SK-N-SH (cell line): Measurements from ENCODE around the gene CKM. TPM values are rescaled to one million over a fixed set of nuclear protein-coding genes. Genes with fewer than 3 reads are reported as not detected.

Source experiments
- CTCF ChIA-PET: fragments of 300-600, 350-600 bp; formaldehyde crosslinking; extraction: SDS; loops from one replicate; lab custom pipeline; 2021; lab: Yijun Ruan, JAX
- POLR2A ChIA-PET: fragments of 350-600 bp; sonication (Branson Sonifier 250); formaldehyde crosslinking; extraction: SDS; loops from one replicate; lab custom pipeline; 2020; ENCODE audit warnings: antibody characterized with exemption, inconsistent platforms; lab: Yijun Ruan, JAX
- DNase-seq: peaks from one replicate; pipeline ENCODE4 v3.0.0; 2012
- H2AFZ ChIP-seq: fragments of 200-600 bp; sonication (generic); 2 replicates; pipeline ENCODE4 v1.8.1; 2016; ENCODE audit warnings: antibody characterized with exemption, mild to moderate bottlenecking, low read depth
- H3F3A ChIP-seq: fragments of 200-600 bp; sonication (generic); replicated peaks from 2 replicates; pipeline ENCODE3; 2016; ENCODE audit warnings: antibody characterized with exemption, mild to moderate bottlenecking; ENCODE audit not compliant: insufficient read depth
- H3K27ac ChIP-seq, 2 experiments: fragments of 200-500 bp in 1 of 2; fragments of 200-600 bp in 1 of 2; sonication (Bioruptor generic) in 1 of 2; sonication (generic), shearing (Covaris generic) in 1 of 2; 2 replicates each; pipeline versions ENCODE4 v1.5.1 to v1.6.1; 2014 to 2016; ENCODE audit warnings: low read depth in 2 of 2, inconsistent platforms in 1 of 2, low read length in 1 of 2, mild to moderate bottlenecking in 1 of 2, mixed read lengths in 1 of 2
- H3K27me3 ChIP-seq: fragments of 200-600 bp; sonication (generic), shearing (Covaris generic); 2 replicates; pipeline ENCODE4 v1.6.1; 2016; ENCODE audit warnings: mixed run types; ENCODE audit not compliant: insufficient read depth
- H3K36me3 ChIP-seq, 2 experiments: fragments of 200-500 bp in 1 of 2; fragments of 200-600 bp in 1 of 2; sonication (Bioruptor generic) in 1 of 2; sonication (generic) in 1 of 2; replicated peaks in 1 of 2; 2 replicates each; pipeline versions ENCODE3 to v1.5.1; 2014 to 2016; ENCODE audit warnings: low read length in 1 of 2, mild to moderate bottlenecking in 1 of 2; ENCODE audit not compliant: insufficient read depth in 2 of 2, control insufficient read depth in 1 of 2
- H3K4me1 ChIP-seq, 2 experiments: fragments of 200-500 bp in 1 of 2; fragments of 200-600 bp in 1 of 2; sonication (Bioruptor generic) in 1 of 2; sonication (generic), shearing (Covaris generic) in 1 of 2; 2 replicates each; pipeline versions ENCODE4 v1.5.1 to v1.6.1; 2014 to 2016; ENCODE audit warnings: low read depth in 1 of 2, low read length in 1 of 2, mixed run types in 1 of 2; ENCODE audit not compliant: insufficient read depth in 2 of 2, control insufficient read depth in 1 of 2
- H3K4me2 ChIP-seq: fragments of 200-600 bp; sonication (generic), shearing (Covaris generic); 2 replicates; pipeline ENCODE4 v1.6.1; 2017; ENCODE audit warnings: mixed run types
- H3K4me3 ChIP-seq, 2 experiments: fragments of 200-500 bp in 1 of 2; fragments of 200-600 bp in 1 of 2; sonication (Bioruptor generic) in 1 of 2; sonication (generic), shearing (Covaris generic) in 1 of 2; 2 replicates each; pipeline versions ENCODE4 v1.5.1 to v1.8.1; 2014 to 2016; ENCODE audit warnings: low read depth in 2 of 2, inconsistent platforms in 1 of 2, low read length in 1 of 2, mild to moderate bottlenecking in 1 of 2, mixed read lengths in 1 of 2, moderate library complexity in 1 of 2
- H3K79me2 ChIP-seq: fragments of 200-600 bp; sonication (generic); 2 replicates; pipeline ENCODE4 v1.8.1; 2017; ENCODE audit warnings: mild to moderate bottlenecking; ENCODE audit not compliant: insufficient read depth
- H3K9ac ChIP-seq: fragments of 200-600 bp; sonication (generic); 2 replicates; pipeline ENCODE4 v1.6.1; 2017; ENCODE audit warnings: mixed run types
- H3K9me2 ChIP-seq: fragments of 200-600 bp; sonication (generic); 2 replicates; pipeline ENCODE4 v1.6.1; 2017; ENCODE audit warnings: mixed run types
- H3K9me3 ChIP-seq: fragments of 200-600 bp; sonication (generic); 2 replicates; pipeline ENCODE4 v1.6.1; 2017; ENCODE audit warnings: mixed run types, mild to moderate bottlenecking, moderate library complexity
- H4K20me1 ChIP-seq: fragments of 200-600 bp; sonication (generic); 2 replicates; pipeline ENCODE4 v1.6.1; 2017; ENCODE audit warnings: mild to moderate bottlenecking, mixed run types; ENCODE audit not compliant: insufficient read depth
- EP300 ChIP-seq, 2 experiments: IDR thresholded peaks; 2 replicates each; pipeline versions ENCODE4 v1.4.0 to v1.6.1; 2012; ENCODE audit warnings: borderline replicate concordance in 1 of 2, low read depth in 1 of 2, low read length in 1 of 2
- EZH2phosphoT487 ChIP-seq: fragments of 200-600 bp; sonication (generic); IDR thresholded peaks from 2 replicates; pipeline ENCODE4 v1.6.1; 2017; ENCODE audit warnings: low read depth, mixed run types, mild to moderate bottlenecking, antibody characterized with exemption, moderate library complexity, borderline replicate concordance
- FOSL2 ChIP-seq: IDR thresholded peaks from 2 replicates; pipeline ENCODE4 v1.4.0; 2012; ENCODE audit warnings: low read depth, mild to moderate bottlenecking, moderate library complexity, borderline replicate concordance
- FOXJ3 ChIP-seq: sonication (generic); formaldehyde crosslinking; IDR thresholded peaks from 2 replicates; pipeline ENCODE4 v1.5.1; 2020; ENCODE audit warnings: mild to moderate bottlenecking, missing genetic modification reagents
- FOXM1 ChIP-seq: IDR thresholded peaks from 2 replicates; pipeline ENCODE4 v1.4.0; 2012; ENCODE audit warnings: low read depth, mild to moderate bottlenecking
- GABPA ChIP-seq: IDR thresholded peaks from 2 replicates; pipeline ENCODE4 v1.4.0; 2012; ENCODE audit warnings: low read depth, mild to moderate bottlenecking
- GATA2 ChIP-seq: sonication (generic); formaldehyde crosslinking; IDR thresholded peaks from 2 replicates; pipeline ENCODE4 v1.5.0; 2020; ENCODE audit warnings: mild to moderate bottlenecking, missing genetic modification reagents
- SMC3 ChIP-seq: IDR thresholded peaks from 2 replicates; pipeline ENCODE4 v1.6.1; 2012; ENCODE audit warnings: low read depth, low read length, improper control_type of control experiment
- TAF1 ChIP-seq: IDR thresholded peaks from 2 replicates; pipeline ENCODE4 v1.6.1; 2012; ENCODE audit warnings: low read depth, mild to moderate bottlenecking, low read length, moderate library complexity, borderline replicate concordance
- YY1 ChIP-seq: IDR thresholded peaks from 2 replicates; pipeline ENCODE4 v1.4.0; 2012; ENCODE audit warnings: low read depth, mild to moderate bottlenecking
- whole genome bisulfite sequencing: methylation state at CpG from one replicate; pipeline ENCODE4 v1.1.6; 2017; ENCODE audit warnings: low lambda C conversion rate; 5-methylcytosine and 5-hydroxymethylcytosine counted together
- polyA plus RNA-seq, 3 experiments: library from polyadenylated mRNA; depleted of rRNA; stranded (reverse); fragments of >200 nt; gene quantifications; 2 replicates each; pipeline ENCODE4 v1.2.3, GENCODE V29; 2012
- TF ChIP-seq, protein P1 (sequence below): IDR thresholded peaks from 2 replicates; pipeline ENCODE4 v1.4.0; 2012; ENCODE audit warnings: low read depth, borderline replicate concordance
- TF ChIP-seq, protein P2 (sequence below): IDR thresholded peaks from 2 replicates; pipeline ENCODE4 v1.6.1; 2012; ENCODE audit warnings: mild to moderate bottlenecking, low read depth, low read length, moderate library complexity
- TF ChIP-seq, protein P3 (sequence below): fragments of 200-600 bp; sonication (generic); IDR thresholded peaks from 2 replicates; pipeline ENCODE4 v1.6.1; 2017; ENCODE audit warnings: antibody characterized with exemption, mild to moderate bottlenecking, moderate library complexity

CKM gene
- polyA plus RNA-seq, 1 of the 3 experiments (the other 2 are of a cell fraction), result 0.05 TPM

DNA sequence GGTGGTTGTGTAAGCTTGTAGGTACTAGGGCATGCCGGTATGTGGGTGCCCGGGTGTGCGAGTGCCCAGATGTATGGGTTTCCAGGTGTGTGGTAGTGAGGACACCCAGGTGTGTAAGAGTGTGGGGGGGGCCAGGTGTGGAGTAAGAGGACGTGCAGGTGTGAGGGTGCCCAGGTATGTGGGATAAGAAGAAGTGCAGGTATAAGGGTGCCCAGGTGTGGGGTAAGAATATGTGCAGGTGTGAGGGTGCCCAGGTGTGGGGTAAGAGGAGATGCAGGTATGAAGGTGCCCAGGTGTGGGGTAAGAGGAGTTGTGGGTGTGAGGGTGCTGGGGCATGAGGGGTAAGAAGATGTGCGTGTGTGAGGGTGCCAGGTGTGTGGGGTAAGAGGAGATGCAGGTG, 57.3 kb downstream of the CKM start:
- H4K20me1 ChIP-seq, result no peaks in the 10 kb centered on the region
- H3K36me3 ChIP-seq, result peaks cover 0 to 3% of the 10 kb centered on the region in 2 experiments
- WGBS, result 91% methylated on average over 5 of the region's 5 CpGs
- no peak overlapping the region for H3K9ac ChIP-seq
- no peaks in the 10 kb centered on the region for H3K9me2 ChIP-seq
- no peaks in the 10 kb centered on the region for H3K4me1 ChIP-seq
- ChIA-PET POLR2A (no interaction called here), CTCF (interaction anchor here (1.5 to 2.0 kb wide), 2 partner anchors 17 to 73 kb away, joined by 4 to 5 read pairs; no protein-coding TSS in a partner anchor)
- H2AFZ ChIP-seq, result no peak overlapping the region
- H3K9me3 ChIP-seq, result no peaks in the 10 kb centered on the region
- no peak overlapping the region for H3K27ac ChIP-seq
- no peaks in the 10 kb centered on the region for H3K27me3 ChIP-seq
- TF ChIP-seq GABPA (no peak), FOXJ3 (CRISPR knock-in tag) (no peak), TAF1 (no peak), EZH2phosphoT487 (no peak), EP300 (IDR thresholded peaks at IDR 0.05; ENCODE audit: borderline replicate concordance in 1 of 2, low read depth in 1 of 2, low read length in 1 of 2) (no peak), SMC3 (no peak)
- TF ChIP-seq, protein P1, sequence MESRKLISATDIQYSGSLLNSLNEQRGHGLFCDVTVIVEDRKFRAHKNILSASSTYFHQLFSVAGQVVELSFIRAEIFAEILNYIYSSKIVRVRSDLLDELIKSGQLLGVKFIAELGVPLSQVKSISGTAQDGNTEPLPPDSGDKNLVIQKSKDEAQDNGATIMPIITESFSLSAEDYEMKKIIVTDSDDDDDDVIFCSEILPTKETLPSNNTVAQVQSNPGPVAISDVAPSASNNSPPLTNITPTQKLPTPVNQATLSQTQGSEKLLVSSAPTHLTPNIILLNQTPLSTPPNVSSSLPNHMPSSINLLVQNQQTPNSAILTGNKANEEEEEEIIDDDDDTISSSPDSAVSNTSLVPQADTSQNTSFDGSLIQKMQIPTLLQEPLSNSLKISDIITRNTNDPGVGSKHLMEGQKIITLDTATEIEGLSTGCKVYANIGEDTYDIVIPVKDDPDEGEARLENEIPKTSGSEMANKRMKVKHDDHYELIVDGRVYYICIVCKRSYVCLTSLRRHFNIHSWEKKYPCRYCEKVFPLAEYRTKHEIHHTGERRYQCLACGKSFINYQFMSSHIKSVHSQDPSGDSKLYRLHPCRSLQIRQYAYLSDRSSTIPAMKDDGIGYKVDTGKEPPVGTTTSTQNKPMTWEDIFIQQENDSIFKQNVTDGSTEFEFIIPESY, result no peak
- no peak for DNase-seq
- no peaks in the 10 kb centered on the region for H3K79me2 ChIP-seq
- H3K4me2 ChIP-seq, result no peak overlapping the region
- peaks cover 4% of the 10 kb centered on the region for H3F3A ChIP-seq
- H3K4me3 ChIP-seq, result no peak overlapping the region

DNA sequence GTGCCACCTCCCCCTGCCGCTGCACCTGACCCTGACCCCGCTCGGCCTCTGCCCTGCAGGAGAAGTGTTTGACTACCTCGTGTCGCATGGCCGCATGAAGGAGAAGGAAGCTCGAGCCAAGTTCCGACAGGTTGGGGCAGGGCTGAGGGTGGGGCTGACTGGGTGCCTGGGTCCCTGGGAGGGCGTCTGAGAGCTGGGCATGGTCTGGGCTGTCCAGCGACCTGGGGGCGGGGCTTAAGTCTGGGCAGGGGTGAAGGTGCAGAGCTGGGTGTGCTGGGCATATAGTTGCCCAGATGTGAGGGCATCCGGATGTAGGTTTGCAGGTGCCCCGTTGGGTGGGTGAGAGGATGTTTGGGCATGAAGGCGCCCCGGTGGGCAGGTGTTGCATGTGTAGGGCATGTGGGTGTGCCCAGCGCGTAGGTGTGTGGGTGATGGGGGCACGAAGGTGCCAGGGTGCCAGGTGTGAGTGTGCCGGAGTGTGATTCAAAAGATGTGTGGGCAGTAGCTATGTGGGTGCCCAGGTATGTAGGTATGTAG, 57.8 kb downstream of the CKM start:
- no peak for TF ChIP-seq FOXM1
- TF ChIP-seq YY1, result no peak
- Histone ChIP-seq H3K36me3 (peaks cover 0 to 3% of the 10 kb centered on the region in 2 experiments), H3K9me3 (no peaks in the 10 kb centered on the region), H2AFZ (no peak overlapping the region), H3K4me3 (no peak overlapping the region), H3K4me2 (no peak overlapping the region), H3K27ac (no peak overlapping the region), H3F3A (peaks cover 4% of the 10 kb centered on the region), H3K27me3 (no peaks in the 10 kb centered on the region), H3K9ac (no peak overlapping the region), H3K79me2 (no peaks in the 10 kb centered on the region), H3K9me2 (no peaks in the 10 kb centered on the region), H3K4me1 (no peaks in the 10 kb centered on the region), H4K20me1 (no peaks in the 10 kb centered on the region)
- WGBS, result 98% methylated on average over 19 of the region's 19 CpGs
- POLR2A ChIA-PET, result no interaction called here
- DNase-seq, result no peak
- CTCF ChIA-PET, result interaction anchor here (1.5 to 2.0 kb wide), 2 partner anchors 16 to 74 kb away, joined by 4 to 5 read pairs; no protein-coding TSS in a partner anchor

DNA sequence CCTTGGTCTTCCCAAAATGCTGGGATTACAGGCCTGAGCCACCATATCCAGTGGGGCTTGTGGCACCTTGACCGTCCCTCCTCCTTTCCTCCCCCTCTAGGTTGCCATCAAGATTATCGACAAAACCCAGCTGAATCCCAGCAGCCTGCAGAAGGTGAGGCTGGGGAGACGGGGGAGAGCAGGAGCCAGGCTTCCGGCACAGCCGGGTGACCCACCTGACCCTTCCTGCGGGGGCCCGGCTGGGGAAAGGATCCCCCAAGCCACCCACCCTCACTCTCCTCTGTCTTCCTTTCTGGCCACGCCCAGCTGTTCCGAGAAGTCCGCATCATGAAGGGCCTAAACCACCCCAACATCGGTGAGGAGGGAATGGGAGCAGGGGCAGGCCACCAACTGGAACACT, 59.7 kb downstream of the CKM start:
- 78% methylated on average over 5 of the region's 11 CpGs for WGBS
- Histone ChIP-seq H3K27me3 (no peaks in the 10 kb centered on the region), H2AFZ (no peak overlapping the region), H3K79me2 (peaks cover 13% of the 10 kb centered on the region; the same call in 1 of the 2 replicates), H3K4me2 (no peak overlapping the region), H3F3A (peaks cover 4% of the 10 kb centered on the region), H3K9me3 (no peaks in the 10 kb centered on the region), H3K36me3 (no peaks in the 10 kb centered on the region), H3K9ac (no peak overlapping the region), H3K27ac (no peak overlapping the region), H3K4me1 (no peaks in the 10 kb centered on the region), H3K4me3 (no peak overlapping the region), H4K20me1 (0 out of 2 replicates have a peak, but pooled peaks cover 2% of the 10 kb centered on the region), H3K9me2 (no peaks in the 10 kb centered on the region)
- CTCF ChIA-PET, result no interaction called here
- no peak for DNase-seq
- POLR2A ChIA-PET, result no interaction called here
- TF ChIP-seq FOSL2, result no peak
- TF ChIP-seq FOXJ3 (CRISPR knock-in tag), result no peak
- no peak for TF ChIP-seq EP300 (IDR thresholded peaks at IDR 0.05; ENCODE audit: borderline replicate concordance in 1 of 2, low read depth in 1 of 2, low read length in 1 of 2)
- TF ChIP-seq, protein P2, sequence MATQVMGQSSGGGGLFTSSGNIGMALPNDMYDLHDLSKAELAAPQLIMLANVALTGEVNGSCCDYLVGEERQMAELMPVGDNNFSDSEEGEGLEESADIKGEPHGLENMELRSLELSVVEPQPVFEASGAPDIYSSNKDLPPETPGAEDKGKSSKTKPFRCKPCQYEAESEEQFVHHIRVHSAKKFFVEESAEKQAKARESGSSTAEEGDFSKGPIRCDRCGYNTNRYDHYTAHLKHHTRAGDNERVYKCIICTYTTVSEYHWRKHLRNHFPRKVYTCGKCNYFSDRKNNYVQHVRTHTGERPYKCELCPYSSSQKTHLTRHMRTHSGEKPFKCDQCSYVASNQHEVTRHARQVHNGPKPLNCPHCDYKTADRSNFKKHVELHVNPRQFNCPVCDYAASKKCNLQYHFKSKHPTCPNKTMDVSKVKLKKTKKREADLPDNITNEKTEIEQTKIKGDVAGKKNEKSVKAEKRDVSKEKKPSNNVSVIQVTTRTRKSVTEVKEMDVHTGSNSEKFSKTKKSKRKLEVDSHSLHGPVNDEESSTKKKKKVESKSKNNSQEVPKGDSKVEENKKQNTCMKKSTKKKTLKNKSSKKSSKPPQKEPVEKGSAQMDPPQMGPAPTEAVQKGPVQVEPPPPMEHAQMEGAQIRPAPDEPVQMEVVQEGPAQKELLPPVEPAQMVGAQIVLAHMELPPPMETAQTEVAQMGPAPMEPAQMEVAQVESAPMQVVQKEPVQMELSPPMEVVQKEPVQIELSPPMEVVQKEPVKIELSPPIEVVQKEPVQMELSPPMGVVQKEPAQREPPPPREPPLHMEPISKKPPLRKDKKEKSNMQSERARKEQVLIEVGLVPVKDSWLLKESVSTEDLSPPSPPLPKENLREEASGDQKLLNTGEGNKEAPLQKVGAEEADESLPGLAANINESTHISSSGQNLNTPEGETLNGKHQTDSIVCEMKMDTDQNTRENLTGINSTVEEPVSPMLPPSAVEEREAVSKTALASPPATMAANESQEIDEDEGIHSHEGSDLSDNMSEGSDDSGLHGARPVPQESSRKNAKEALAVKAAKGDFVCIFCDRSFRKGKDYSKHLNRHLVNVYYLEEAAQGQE, result no peak
- no peak for TF ChIP-seq TAF1
- TF ChIP-seq GATA2 (CRISPR knock-in tag), result no peak
- TF ChIP-seq, protein P3, sequence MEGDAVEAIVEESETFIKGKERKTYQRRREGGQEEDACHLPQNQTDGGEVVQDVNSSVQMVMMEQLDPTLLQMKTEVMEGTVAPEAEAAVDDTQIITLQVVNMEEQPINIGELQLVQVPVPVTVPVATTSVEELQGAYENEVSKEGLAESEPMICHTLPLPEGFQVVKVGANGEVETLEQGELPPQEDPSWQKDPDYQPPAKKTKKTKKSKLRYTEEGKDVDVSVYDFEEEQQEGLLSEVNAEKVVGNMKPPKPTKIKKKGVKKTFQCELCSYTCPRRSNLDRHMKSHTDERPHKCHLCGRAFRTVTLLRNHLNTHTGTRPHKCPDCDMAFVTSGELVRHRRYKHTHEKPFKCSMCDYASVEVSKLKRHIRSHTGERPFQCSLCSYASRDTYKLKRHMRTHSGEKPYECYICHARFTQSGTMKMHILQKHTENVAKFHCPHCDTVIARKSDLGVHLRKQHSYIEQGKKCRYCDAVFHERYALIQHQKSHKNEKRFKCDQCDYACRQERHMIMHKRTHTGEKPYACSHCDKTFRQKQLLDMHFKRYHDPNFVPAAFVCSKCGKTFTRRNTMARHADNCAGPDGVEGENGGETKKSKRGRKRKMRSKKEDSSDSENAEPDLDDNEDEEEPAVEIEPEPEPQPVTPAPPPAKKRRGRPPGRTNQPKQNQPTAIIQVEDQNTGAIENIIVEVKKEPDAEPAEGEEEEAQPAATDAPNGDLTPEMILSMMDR, result no peak
